ENCODE measurements around the gene SHC2. TPM values are rescaled to one million over a fixed set of nuclear protein-coding genes. Genes with fewer than 3 reads are reported as not detected.
A peak's percentile ranks its signal among the peaks of the same experiment; 100 is the strongest.

SHC2 gene
- total and polyA plus RNA-seq, 2 of the 13 experiments (the other 11 are each of a cell fraction or from before 2014, with no cell fraction given), result 9.0 to 18.3 TPM

GRCh38 chr19:485583-486236 lies 24.9 kb upstream of the SHC2 start (continued):
- TF ChIP-seq UBTF (CRISPR knock-in tag; IDR thresholded peaks at IDR 0.05), result peak; percentile 65
- TF ChIP-seq SP1 (IDR thresholded peaks at IDR 0.05), result no peak
- 0 out of 2 replicates have a peak, but pooled peaks have one; percentile 26 for TF ChIP-seq SP1 (CRISPR knock-in tag; IDR thresholded peaks at IDR 0.05)
- 0 out of 2 replicates have a peak, but pooled peaks have one; percentile 18 for TF ChIP-seq TGIF2 (CRISPR knock-in tag; IDR thresholded peaks at IDR 0.05)
- TF ChIP-seq CBFB (CRISPR knock-in tag; IDR thresholded peaks at IDR 0.05), result peak; percentile 58; the same call in 1 of the 2 replicates
- peak; percentile 85 for TF ChIP-seq ZNF687 (CRISPR knock-in tag; IDR thresholded peaks at IDR 0.05)
- peak; percentile 25 for TF ChIP-seq TEAD3 (CRISPR knock-in tag; optimal IDR thresholded peaks at IDR 0.05; ENCODE audit: borderline replicate concordance)
- no peak for TF ChIP-seq ZSCAN9 (CRISPR knock-in tag; IDR thresholded peaks at IDR 0.05; ENCODE audit: borderline replicate concordance)
- no peak for TF ChIP-seq TCF12 (IDR thresholded peaks at IDR 0.05)
- TF ChIP-seq TCF12 (CRISPR knock-in tag; IDR thresholded peaks at IDR 0.05), result 0 out of 2 replicates have a peak, but pooled peaks have one; percentile 73
- peak; percentile 70 for TF ChIP-seq PRDM10 (CRISPR knock-in tag; IDR thresholded peaks at IDR 0.05; ENCODE audit: low read depth)
- no peak for TF ChIP-seq FOXC1 (CRISPR knock-in tag; IDR thresholded peaks at IDR 0.05; ENCODE audit: borderline replicate concordance)
- TF ChIP-seq KDM5B (CRISPR knock-in tag; IDR thresholded peaks at IDR 0.05; ENCODE audit: borderline replicate concordance), result peak; percentile 58; the same call in 1 of the 2 replicates
- TF ChIP-seq ZNF629 (CRISPR knock-in tag; conservative IDR thresholded peaks at IDR 0.05), result no peak; the same call in 1 of the 2 replicates
- TF ChIP-seq ZNF501 (CRISPR knock-in tag; IDR thresholded peaks at IDR 0.05), result peak; percentile 51; the same call in 1 of the 2 replicates
- peak; percentile 53; the same call in 1 of the 2 replicates for TF ChIP-seq ZNF792 (CRISPR knock-in tag; IDR thresholded peaks at IDR 0.05)
- TF ChIP-seq MXI1 (IDR thresholded peaks at IDR 0.05; ENCODE audit: borderline replicate concordance, low read depth, low read length), result peak; percentile 69; the same call in 1 of the 3 replicates
- TF ChIP-seq ZNF276 (CRISPR knock-in tag; IDR thresholded peaks at IDR 0.05; ENCODE audit: low read depth), result peak; percentile 27; the same call in 1 of the 2 replicates
